Islet precursor cell (in vitro differentiated cells): ENCODE data around the gene TMEM223.
"Not testable (repeated sequence)": the region's sequence is repeated elsewhere in the genome, so short reads cannot be mapped to it uniquely, and the experiment has no call there.

Experiments used
- DNase-seq: peaks from one replicate; pipeline ENCODE4 v3.0.0-alpha.2; 2018

Gene TMEM223

DNA sequence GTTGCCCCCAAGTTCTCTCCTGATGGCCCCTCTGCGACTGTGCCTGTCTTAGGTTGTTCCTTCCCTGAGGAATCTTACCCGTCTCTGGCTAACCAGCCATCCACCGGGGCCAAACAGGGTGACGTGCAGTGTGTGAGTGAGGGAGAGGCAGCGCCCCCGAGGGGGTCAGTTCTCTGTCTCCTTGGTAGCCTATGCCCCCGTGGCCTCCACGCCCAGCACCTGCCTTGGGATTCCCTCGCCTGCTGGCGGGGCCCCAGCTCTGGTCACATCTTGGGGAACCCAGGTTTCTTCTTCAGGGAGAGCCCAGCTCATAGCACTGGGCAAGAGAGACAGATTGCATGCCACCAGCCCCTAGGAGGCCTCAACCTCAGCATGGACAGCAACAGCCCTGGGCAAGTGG lies 7.7 kb upstream of the TMEM223 start:
- DNase-seq, result no peak

DNA sequence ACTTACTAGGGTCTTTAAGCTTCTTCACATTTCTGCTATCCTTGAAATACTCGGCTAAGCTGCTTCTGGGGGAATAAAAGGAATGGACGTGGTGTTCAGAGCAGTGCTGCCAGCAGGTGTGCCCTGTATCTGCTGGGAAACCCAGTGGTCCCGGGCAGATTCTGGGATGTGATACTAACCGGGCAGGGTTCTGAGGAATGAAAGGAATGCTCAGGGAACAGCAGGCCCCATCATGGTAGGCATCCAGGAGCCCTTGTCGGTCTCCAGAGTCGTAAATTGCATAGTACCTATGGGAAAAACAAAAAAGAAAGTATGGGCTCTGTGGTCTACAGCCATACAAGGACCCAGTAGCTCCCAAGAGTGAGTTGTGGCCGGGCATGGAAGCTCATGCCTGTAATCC lies 4.5 kb upstream of the TMEM223 start:
- DNase-seq, result peak; percentile 73

GRCh38 chr11:62794201-62794775 lies 2.5 kb upstream of the TMEM223 start:
- DNase-seq, result peak; percentile 76

GRCh38 chr11:62792202-62792575 lies 383 bp upstream of the TMEM223 start:
- DNase-seq, result peak; percentile 91

GRCh38 chr11:62789576-62789975 lies 2.2 kb downstream of the TMEM223 start:
- DNase-seq, result peak; percentile 35

DNA sequence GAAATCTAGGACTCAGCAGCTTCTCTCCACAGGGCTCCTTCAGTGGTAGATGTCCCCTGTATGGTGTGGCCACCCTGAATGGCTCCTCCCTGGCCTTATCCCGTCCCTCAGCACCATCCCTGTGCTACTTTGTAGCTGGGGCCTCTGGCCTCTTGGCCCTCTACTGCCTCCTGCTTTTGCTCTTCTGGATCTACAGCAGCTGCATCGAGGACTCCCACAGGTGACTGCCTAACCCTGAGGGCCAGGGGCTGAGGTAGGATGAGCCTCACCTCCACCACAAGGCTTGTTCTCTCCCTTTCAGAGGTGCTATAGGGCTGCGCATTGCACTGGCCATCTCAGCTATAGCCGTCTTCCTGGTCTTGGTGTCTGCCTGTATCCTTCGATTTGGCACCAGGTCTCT lies 2.8 kb downstream of the TMEM223 start:
- peak; percentile 56 for DNase-seq

GRCh38 chr11:62787005-62787759 lies 4.6 kb downstream of the TMEM223 start, which contains the start of gene TMEM179B:
Gene TMEM179B (plus strand): TSS chr11:62787402. CDS start chr11:62787432, 30 bp downstream.
- DNase-seq, result peak; percentile 99

DNA sequence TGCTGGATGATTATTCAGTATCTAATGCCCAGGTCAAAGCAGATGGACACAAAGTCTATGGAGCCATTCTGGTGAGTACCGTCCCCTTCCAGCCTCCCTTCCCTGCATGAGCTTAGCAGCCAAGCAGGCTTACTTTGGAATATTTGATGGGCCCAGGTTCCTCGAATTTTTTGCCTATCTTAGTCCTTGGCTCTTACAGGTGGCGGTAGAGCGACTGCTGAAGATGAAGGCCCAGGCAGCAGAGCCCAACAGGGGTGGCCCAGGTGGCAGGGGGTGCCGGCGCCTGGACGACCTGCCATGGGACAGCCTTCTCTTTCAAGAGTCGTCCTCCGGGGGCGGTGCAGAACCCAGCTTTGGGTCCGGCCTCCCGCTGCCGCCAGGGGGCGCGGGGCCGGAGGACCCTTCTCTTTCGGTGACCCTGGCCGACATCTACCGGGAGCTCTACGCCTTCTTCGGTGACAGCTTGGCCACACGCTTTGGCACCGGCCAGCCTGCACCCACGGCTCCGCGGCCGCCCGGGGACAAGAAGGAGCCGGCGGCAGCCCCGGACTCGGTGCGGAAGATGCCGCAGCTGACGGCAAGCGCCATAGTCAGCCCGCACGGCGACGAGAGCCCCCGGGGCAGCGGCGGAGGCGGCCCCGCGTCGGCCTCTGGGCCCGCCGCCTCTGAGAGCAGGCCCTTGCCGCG lies 5.3 kb downstream of the TMEM223 start:
- DNase-seq, result peak; percentile 95

- no peak for DNase-seq
These were observed 9.1 kb downstream of the TMEM223 start for GRCh38 chr11:62782753-62783152.

GRCh38 chr11:62778441-62778840 lies 13.4 kb downstream of the TMEM223 start:
- DNase-seq, result no peak

GRCh38 chr11:62777389-62777788 lies 14.4 kb downstream of the TMEM223 start:
- no peak for DNase-seq

DNA sequence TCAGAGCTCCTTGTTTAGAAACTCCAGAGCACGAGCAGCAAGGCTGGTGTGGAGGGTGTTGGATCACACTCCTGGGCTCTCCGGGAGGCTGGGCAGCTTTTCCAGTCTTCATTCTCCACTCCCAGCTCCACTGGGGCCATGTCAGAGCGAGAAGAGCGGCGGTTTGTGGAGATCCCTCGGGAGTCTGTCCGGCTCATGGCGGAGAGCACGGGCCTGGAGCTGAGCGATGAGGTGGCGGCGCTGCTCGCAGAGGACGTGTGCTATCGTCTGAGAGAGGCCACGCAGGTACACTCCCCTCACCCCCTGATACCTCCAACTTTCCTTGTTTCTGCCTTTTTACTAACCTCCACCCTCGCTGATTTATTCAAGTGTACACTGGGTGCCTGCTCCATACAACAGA lies 16.2 kb downstream of the TMEM223 start:
- no peak for DNase-seq

- no peak for DNase-seq
These were observed 17.4 kb downstream of the TMEM223 start for GRCh38 chr11:62774407-62774806.

DNA sequence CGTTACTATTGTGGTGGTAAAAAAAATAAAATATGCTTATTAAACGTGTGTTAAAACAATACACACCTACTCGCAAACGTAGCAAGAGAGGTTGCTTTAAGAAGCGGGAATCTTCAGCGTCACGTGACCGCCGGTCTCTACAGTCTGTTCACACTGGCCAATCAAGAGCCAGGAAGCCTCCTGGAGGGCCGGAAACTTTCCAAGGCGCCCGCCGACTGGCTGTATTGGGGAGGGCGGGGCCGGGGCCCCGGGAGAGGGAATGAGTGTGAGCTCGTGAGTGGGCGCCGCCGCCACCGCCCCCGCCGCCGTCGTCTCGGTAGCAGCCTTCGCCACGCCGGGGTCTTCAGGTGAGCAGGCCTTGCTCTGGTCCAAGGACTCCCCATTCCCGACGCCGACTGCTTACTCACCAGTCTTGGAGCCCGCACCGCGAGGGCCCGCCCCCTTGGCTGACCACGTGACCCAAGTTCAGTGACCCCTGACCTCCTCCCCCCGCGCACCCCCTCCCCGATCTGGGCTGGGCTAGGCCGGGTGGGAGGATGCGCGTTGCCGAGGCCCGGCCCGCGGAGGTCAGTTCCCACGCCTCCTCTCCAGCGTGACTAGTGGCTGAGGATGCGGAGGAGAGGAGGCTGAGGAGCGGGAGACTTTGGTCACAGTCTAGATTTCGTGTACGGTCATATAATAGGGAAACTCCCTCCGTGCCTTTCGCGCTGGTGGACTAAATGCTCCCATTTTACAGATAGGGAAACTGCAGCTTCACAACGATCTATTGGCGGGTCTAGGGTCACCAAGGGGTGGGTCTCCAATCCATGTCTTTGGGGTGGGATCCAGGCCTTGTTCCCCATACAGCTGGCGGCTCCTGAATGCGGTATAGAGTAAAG lies 20.4 kb downstream of the TMEM223 start, which contains the start of gene TAF6L:
Gene TAF6L (plus strand): TSS at position 253 of the 878 bp plus-strand sequence. CDS start 4,388 bp downstream, outside the sequence.
- peak; percentile 99 for DNase-seq

DNA sequence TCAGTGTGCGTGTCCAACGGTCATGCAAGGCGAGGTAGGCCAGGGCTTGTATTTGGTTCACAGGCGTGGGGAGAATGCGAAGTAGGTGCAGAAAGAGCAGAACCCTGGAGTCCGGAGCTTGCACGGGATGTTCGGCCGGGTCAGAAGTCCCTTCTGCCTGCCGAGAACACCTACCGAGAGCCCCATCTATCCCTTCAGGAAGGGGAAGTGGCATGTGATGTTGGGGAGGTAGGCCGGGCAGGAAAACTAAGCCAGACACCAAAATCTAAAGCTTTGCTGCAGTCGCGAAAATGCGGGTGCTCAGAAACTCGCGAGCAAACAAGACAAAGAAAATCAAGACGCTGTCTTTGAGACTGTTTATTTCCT lies 21.0 kb downstream of the TMEM223 start:
- no peak for DNase-seq

DNA sequence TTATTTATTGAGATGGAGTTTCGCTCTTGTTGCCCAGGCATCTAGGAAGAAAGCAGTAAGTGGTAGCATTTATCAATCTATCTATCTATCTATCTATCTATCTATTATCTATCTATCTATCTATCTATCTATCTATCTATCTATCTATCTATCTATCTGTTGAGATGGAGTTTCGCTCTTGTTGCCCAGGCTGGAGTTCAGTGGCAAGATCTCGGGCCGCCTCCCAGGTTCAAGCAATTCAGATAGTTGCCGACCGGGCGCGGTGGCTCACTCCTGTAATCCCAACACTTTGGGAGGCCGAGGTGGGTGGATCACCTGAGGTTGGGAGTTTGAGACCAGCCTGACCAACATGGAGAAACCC lies 31.0 kb downstream of the TMEM223 start:
- not testable (repeated sequence) for DNase-seq

DNA sequence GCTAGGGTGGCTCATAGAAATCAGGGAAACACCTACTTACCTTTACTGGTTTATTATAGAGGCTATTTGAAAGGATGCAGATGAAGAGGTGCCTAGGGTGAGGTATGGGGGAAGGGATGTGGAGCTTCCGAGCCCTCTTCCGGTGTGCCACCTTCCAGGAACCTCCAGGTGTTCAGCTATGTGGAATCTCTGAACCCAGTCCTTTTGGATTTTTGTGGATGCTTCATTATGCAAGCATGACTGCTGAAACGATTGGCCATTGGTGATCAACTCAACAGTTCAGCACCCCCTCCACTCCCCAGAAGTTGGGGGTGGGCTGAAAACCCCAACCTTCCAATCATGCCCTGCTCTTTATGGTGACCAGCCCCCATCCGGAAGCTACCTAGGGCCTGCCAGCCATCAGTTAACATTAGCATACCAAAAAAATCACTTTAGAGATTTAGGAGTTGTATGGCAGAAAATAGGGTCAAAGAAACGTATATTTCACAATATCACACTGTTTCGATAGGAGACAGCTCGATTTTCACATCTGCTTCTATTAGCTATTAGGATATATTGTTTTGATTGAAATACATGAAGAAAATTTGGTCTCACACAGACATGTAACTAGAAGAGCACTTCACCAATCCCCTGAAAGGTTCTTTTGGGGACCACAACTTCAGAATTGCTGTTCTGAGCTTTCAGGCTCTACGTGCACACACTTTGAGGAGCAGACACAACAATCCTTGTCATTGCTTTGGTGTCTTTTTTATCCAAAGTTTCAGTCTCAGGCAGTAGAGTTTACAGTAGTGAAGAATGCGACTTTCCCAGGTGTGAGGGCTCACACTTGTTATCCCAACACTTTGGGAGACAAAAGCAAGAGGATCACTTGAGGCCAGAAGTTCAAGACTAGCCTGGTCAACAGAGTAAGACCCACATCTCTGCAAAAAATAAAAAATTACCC lies 33.7 kb downstream of the TMEM223 start:
- DNase-seq, result no peak

DNA sequence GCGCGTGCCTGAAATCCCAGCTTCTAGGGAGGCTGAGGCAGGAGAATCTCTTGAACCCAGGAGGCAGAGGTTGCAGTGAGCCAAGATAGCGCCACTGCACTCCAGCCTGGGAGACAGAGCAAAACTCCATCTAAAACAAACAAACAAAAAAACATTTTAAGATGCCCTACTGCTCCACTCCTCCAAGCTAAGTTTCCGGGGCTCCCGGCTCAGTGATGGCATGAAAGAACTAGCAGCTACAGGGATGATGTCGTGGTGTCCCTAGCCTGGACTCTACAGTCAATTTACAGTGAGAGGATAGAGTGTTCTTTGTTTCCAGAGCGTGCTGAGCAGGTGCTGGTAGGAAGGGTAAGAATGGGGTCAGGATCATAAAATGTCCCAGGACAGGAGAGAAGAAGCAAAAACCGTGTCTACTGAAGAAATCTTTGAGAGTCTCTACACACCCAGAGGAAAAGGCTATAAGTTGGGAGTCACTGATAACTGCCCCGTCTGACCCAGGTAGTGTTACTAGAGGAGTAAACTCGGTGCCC lies 36.7 kb downstream of the TMEM223 start:
- peak; percentile 67 for DNase-seq

GRCh38 chr11:62753736-62754603 lies 37.8 kb downstream of the TMEM223 start, which contains the start of gene ZBTB3:
Gene ZBTB3 (minus strand): TSS chr11:62754160. CDS start chr11:62753664, 496 bp downstream.
- DNase-seq, result peak; percentile 100

DNA sequence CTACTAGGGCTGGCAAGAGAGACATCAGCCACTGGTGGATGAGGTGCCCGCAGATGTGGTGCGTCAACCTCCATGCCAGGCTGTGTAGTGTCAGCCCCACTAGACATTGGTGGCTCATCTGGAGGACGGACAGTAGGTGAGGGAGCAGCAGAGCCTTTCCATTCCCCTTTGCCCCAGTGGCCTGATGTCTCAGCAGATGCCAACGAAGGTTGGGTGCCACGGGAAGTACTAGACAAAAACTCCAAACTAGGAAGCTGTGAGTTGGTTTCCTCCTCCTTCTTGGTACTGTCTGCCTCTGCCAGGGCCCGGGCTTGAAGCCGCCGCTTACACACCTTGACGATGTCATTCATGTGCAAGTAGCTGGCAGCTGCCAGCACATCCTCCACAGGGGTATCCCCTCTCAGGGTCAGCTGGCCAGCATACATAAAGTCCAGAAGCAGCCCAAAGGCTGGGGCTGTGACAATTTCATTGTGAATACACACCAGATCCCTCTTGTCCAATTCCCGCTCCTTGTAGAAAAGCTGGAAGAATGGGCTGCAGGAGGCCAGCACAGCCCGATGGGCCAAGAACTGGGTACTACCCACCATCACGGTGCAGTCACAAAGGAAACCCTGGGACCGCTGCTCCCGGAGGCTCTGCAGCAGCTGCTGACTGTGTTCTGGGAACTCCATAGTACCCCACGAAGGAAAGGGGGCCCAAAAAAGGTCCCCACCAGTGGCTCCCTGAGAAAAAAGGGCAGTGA lies 38.6 kb downstream of the TMEM223 start:
- no peak for DNase-seq
